Spinal cord (tissue), 10 donors: ENCODE results near the gene TGFBR3. TPM values are rescaled to one million over a fixed set of nuclear protein-coding genes. Genes with fewer than 3 reads are reported as not detected.
A peak's percentile ranks its signal among the peaks of the same experiment; 100 is the strongest.

Experiments
- DNase-seq, 6 donors: peaks; one replicate each; pipeline versions ENCODE4 v3.0.0 to v3.0.0-alpha.2; 2013 to 2015; ENCODE audit warnings: low spot score in 6 of 6, low read depth in 4 of 6
- H3K27ac ChIP-seq: one replicate; pipeline ENCODE4 v1.5.1; 2013; ENCODE audit warnings: low read depth, low read length, control low read depth
- H3K27me3 ChIP-seq: one replicate; pipeline ENCODE4 v1.6.1; 2013; ENCODE audit warnings: low read length; ENCODE audit not compliant: control insufficient read depth, insufficient read depth
- H3K36me3 ChIP-seq: one replicate; pipeline ENCODE4 v1.6.1; 2013; ENCODE audit warnings: low read length; ENCODE audit not compliant: control insufficient read depth, insufficient read depth
- H3K4me1 ChIP-seq: one replicate; pipeline ENCODE4 v1.6.1; 2013; ENCODE audit warnings: low read length; ENCODE audit not compliant: control insufficient read depth, insufficient read depth
- H3K4me3 ChIP-seq: one replicate; pipeline ENCODE4 v1.5.1; 2013; ENCODE audit warnings: low read depth, low read length, control low read depth
- H3K9me3 ChIP-seq: one replicate; pipeline ENCODE4 v1.6.1; 2013; ENCODE audit warnings: low read length; ENCODE audit not compliant: control insufficient read depth, insufficient read depth
- WGBS: methylation state at CpG from one replicate; pipeline ENCODE4 v1.1.5; 2013; ENCODE audit warnings: missing lambda C conversion rate; ENCODE audit not compliant: insufficient coverage; 5-methylcytosine and 5-hydroxymethylcytosine counted together
- polyA plus RNA-seq, 2 donors: library from polyadenylated mRNA; unstranded; fragments of 120-200 nt; gene quantifications; one replicate each; pipeline ENCODE4 v1.2.1, GENCODE V29; 2013; ENCODE audit not compliant: insufficient read length in 2 of 2
- total RNA-seq, 2 donors: library from RNA; depleted of rRNA in 1 of 2; stranded (reverse); fragments of 120-200 nt in 1 of 2; fragments of >200 nt in 1 of 2; gene quantifications; one replicate each; pipeline versions ENCODE4 v1.2.3 to v1.2.4, GENCODE V29; 2013 to 2014
- donor health status: healthy.

Gene TGFBR3
- total and polyA plus RNA-seq, 4 donors = 8.0 to 99.8 (median 30.0) TPM

GRCh38 chr1:91730801-91731732, 154.9 kb downstream of the TGFBR3 start:
- Histone ChIP-seq H3K36me3 (no peaks in the 10 kb centered on the region), H3K4me3 (no peak overlapping the region), H3K27ac (peak overlapping the region; percentile 36), H3K27me3 (no peaks in the 10 kb centered on the region), H3K4me1 (peaks cover 21% of the 10 kb centered on the region), H3K9me3 (no peaks in the 10 kb centered on the region)
- peak in 2 of 6 donors; percentile 21 to 49 for DNase-seq
- 59% methylated on average over 8 of the region's 15 CpGs for WGBS

- Histone ChIP-seq H3K27me3 (no peaks in the 10 kb centered on the region), H3K27ac (no peak overlapping the region), H3K9me3 (no peaks in the 10 kb centered on the region), H3K4me3 (no peak overlapping the region), H3K4me1 (peaks cover 23% of the 10 kb centered on the region), H3K36me3 (no peaks in the 10 kb centered on the region)
- DNase-seq = no peak
- WGBS = 93% methylated on average over 8 of the region's 11 CpGs
Measured at GRCh38 chr1:91729621-91730358, 156.2 kb downstream of the TGFBR3 start.

GRCh38 chr1:91727763-91728162, 158.2 kb downstream of the TGFBR3 start:
- no peak overlapping the region for H3K27ac ChIP-seq
- whole genome bisulfite sequencing = no CpG with 5 or more reads among the region's 2 CpGs
- DNase-seq = peak in 1 of 6 donors; percentile 21
- H3K4me3 ChIP-seq = no peak overlapping the region
- H3K4me1 ChIP-seq = peaks cover 22% of the 10 kb centered on the region
- H3K36me3 ChIP-seq = no peaks in the 10 kb centered on the region
- no peaks in the 10 kb centered on the region for H3K27me3 ChIP-seq
- H3K9me3 ChIP-seq = no peaks in the 10 kb centered on the region

- H3K36me3 ChIP-seq = no peaks in the 10 kb centered on the region
- DNase-seq = peak in 2 of 6 donors; percentile 28 to 69
- no peaks in the 10 kb centered on the region for H3K27me3 ChIP-seq
- H3K4me3 ChIP-seq = no peak overlapping the region
- WGBS = 68% methylated on average over 3 of the region's 7 CpGs
- H3K9me3 ChIP-seq = no peaks in the 10 kb centered on the region
- peaks cover 10% of the 10 kb centered on the region for H3K4me1 ChIP-seq
- peak overlapping the region; percentile 67 for H3K27ac ChIP-seq
Measured at GRCh38 chr1:91725989-91726721, 159.8 kb downstream of the TGFBR3 start.

GRCh38 chr1:91725618-91725988, 160.3 kb downstream of the TGFBR3 start:
- no peaks in the 10 kb centered on the region for H3K27me3 ChIP-seq
- DNase-seq = no peak
- H3K4me3 ChIP-seq = no peak overlapping the region
- H3K9me3 ChIP-seq = no peaks in the 10 kb centered on the region
- peaks cover 5% of the 10 kb centered on the region for H3K4me1 ChIP-seq
- WGBS = no CpG with 5 or more reads among the region's 1 CpG
- H3K27ac ChIP-seq = peak overlapping the region; percentile 67
- no peaks in the 10 kb centered on the region for H3K36me3 ChIP-seq

GRCh38 chr1:91724644-91725043, 161.3 kb downstream of the TGFBR3 start:
- Histone ChIP-seq H3K36me3 (peaks cover 5% of the 10 kb centered on the region), H3K4me3 (no peak overlapping the region), H3K9me3 (no peaks in the 10 kb centered on the region), H3K27me3 (no peaks in the 10 kb centered on the region), H3K27ac (no peak overlapping the region), H3K4me1 (peaks cover 5% of the 10 kb centered on the region)
- no CpG with 5 or more reads among the region's 2 CpGs for WGBS
- DNase-seq = no peak

GRCh38 chr1:91724231-91724630, 161.7 kb downstream of the TGFBR3 start:
- Histone ChIP-seq H3K27me3 (no peaks in the 10 kb centered on the region), H3K27ac (no peak overlapping the region), H3K4me3 (no peak overlapping the region), H3K36me3 (peaks cover 6% of the 10 kb centered on the region), H3K9me3 (no peaks in the 10 kb centered on the region), H3K4me1 (peaks cover 5% of the 10 kb centered on the region)
- no peak for DNase-seq
- WGBS = no CpG with 5 or more reads among the region's 1 CpG

GRCh38 chr1:91720044-91720443, 165.9 kb downstream of the TGFBR3 start:
- 0% methylated on average over 1 of the region's 5 CpGs for WGBS
- no peaks in the 10 kb centered on the region for H3K9me3 ChIP-seq
- no peaks in the 10 kb centered on the region for H3K27me3 ChIP-seq
- H3K36me3 ChIP-seq = peaks cover 8% of the 10 kb centered on the region
- H3K4me1 ChIP-seq = no peaks in the 10 kb centered on the region
- H3K4me3 ChIP-seq = no peak overlapping the region
- no peak overlapping the region for H3K27ac ChIP-seq
- no peak for DNase-seq

- no peaks in the 10 kb centered on the region for H3K4me1 ChIP-seq
- WGBS = 88% methylated on average over 5 of the region's 5 CpGs
- H3K27me3 ChIP-seq = no peaks in the 10 kb centered on the region
- H3K27ac ChIP-seq = no peak overlapping the region
- H3K36me3 ChIP-seq = peaks cover 8% of the 10 kb centered on the region
- no peak for DNase-seq
- no peaks in the 10 kb centered on the region for H3K9me3 ChIP-seq
- no peak overlapping the region for H3K4me3 ChIP-seq
Measured at GRCh38 chr1:91718877-91719276, 167.1 kb downstream of the TGFBR3 start.
